ENCODE measurements around the gene GGTLC2. TPM values are rescaled to one million over a fixed set of nuclear protein-coding genes. Genes with fewer than 3 reads are reported as not detected.
A peak's percentile ranks its signal among the peaks of the same experiment; 100 is the strongest.

The GGTLC2 gene
- total RNA-seq, 6 donors from 2014 or later: 0.89 to 5.3 (median 4.3) TPM; not detected in 2

DNA sequence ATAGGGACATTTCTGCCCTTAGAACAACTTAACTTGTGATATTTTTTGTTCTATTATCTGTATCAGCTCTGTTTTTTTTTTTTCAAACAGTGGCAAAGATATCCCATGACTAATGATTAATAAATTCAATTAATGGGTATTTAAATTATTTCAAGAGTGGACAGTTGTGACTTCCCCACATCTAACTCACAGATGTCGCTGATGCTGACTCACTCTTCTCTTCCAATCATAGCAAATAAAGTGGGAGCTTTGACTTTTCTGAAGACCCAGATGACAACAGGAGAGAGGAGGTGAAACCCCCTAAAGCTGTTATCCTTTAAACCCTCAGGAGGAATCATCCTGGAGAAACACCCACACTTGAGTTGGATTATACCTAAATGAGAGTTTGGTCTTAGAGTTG lies 27.1 kb downstream of the GGTLC2 start:
- 96 to 100% methylated on average over 1 of the region's 1 CpG for WGBS, 2 donors
- Histone ChIP-seq H3K27me3 (no peaks in the 10 kb centered on the region), H3K27ac (no peak overlapping the region), H3K4me1 (peaks cover 0 to 7% (median 3%) of the 10 kb centered on the region in 4 donors), H3K9me3 (no peaks in the 10 kb centered on the region), H3K4me3 (no peak overlapping the region), H3K36me3 (no peaks in the 10 kb centered on the region)
- TF ChIP-seq POLR2AphosphoS5 (IDR thresholded peaks at IDR 0.05) (no peak), POLR2A (IDR thresholded peaks at IDR 0.05) (no peak), EP300 (IDR thresholded peaks at IDR 0.05) (no peak), CTCF (IDR thresholded peaks at IDR 0.05) (no peak)
- DNase-seq (no peak), ATAC-seq (ENCODE audit: low FRiP score in 2 of 2) (no peak)

DNA sequence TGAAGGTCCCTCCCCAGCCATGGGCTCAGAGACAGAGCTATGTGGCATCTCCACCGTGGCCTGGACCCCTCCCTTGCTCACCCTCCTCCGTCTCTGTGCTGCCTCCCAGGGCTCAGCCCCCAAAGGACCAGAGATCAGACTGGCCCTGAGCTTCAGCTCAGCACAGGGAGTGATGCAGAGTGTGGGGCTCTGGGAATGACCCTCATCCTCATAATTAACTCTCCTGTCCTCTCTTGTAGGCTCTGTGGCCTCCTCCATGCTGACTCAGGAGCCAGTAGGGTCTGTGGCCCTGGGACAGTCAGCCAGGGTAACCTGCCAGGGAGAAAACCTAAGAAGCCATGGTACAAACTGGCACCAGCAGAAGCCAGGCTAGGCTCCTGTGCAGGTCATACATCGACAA lies 28.7 kb downstream of the GGTLC2 start:
- peaks cover 0 to 7% (median 3%) of the 10 kb centered on the region in 4 donors for H3K4me1 ChIP-seq
- no peak overlapping the region for H3K4me3 ChIP-seq
- no peaks in the 10 kb centered on the region for H3K36me3 ChIP-seq
- no peak overlapping the region for H3K27ac ChIP-seq
- 82 to 83% methylated on average over 2 to 3 of the region's 3 CpGs for WGBS, 2 donors
- no peaks in the 10 kb centered on the region for H3K9me3 ChIP-seq
- no peak for DNase-seq
- no peak for TF ChIP-seq CTCF (IDR thresholded peaks at IDR 0.05)
- no peak for TF ChIP-seq POLR2AphosphoS5 (IDR thresholded peaks at IDR 0.05)
- TF ChIP-seq POLR2A (IDR thresholded peaks at IDR 0.05): no peak
- no peak for TF ChIP-seq EP300 (IDR thresholded peaks at IDR 0.05)
- H3K27me3 ChIP-seq: no peaks in the 10 kb centered on the region
- peak in 1 of 2 donors; percentile 20 for ATAC-seq (ENCODE audit: low FRiP score in 2 of 2)

DNA sequence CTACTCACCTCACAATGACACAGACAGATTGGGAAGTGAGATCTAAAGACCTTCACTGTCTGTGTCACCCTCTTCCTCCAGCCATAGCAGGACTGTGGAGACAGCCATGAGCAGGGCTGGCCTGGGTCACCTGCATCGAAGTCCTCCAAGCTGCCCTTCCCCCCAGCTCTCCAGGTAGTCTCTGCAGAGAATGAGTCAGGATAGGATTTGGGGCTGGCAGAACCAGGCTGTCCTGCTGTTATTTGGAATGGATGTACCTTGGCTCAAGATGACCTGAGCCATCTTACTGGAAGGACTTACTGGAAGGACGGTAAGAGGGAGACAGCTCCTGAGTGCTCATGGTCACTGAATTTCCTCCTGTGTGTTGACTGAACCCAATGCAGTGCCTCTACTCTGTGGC lies 29.2 kb downstream of the GGTLC2 start:
- no peak for DNase-seq
- ATAC-seq (ENCODE audit: low FRiP score in 2 of 2): peak in 1 of 2 donors; percentile 48
- H3K27ac ChIP-seq: no peak overlapping the region
- no peaks in the 10 kb centered on the region for H3K36me3 ChIP-seq
- H3K27me3 ChIP-seq: no peaks in the 10 kb centered on the region
- no peaks in the 10 kb centered on the region for H3K9me3 ChIP-seq
- 68 to 71% methylated on average over 2 of the region's 2 CpGs for WGBS, 2 donors
- TF ChIP-seq CTCF (IDR thresholded peaks at IDR 0.05): no peak
- TF ChIP-seq POLR2A (IDR thresholded peaks at IDR 0.05): no peak
- TF ChIP-seq POLR2AphosphoS5 (IDR thresholded peaks at IDR 0.05): no peak
- TF ChIP-seq EP300 (IDR thresholded peaks at IDR 0.05): no peak
- H3K4me1 ChIP-seq: peaks cover 0 to 7% (median 3%) of the 10 kb centered on the region in 4 donors
- no peak overlapping the region for H3K4me3 ChIP-seq

DNA sequence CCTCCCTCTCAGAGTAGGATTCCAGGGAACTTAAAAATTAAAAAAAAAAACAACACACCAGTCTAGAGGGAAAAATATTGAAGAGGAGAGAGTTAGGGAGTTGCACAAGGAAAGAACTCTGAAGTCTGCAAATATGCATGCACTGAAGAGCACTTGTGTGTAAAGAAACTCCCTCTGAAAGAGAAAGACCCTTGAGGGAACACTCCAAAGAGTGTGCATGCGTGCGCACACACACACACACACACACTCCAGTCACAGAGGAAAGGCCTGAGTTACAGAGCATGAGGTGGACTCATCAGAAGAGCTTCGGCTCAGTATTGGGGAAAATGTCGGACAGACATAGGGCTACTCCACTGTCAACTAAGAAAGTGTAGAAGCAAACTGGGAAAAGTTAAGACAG lies 30.1 kb downstream of the GGTLC2 start:
- no peaks in the 10 kb centered on the region for H3K36me3 ChIP-seq
- no peak overlapping the region for H3K4me3 ChIP-seq
- no peak for TF ChIP-seq CTCF (IDR thresholded peaks at IDR 0.05)
- TF ChIP-seq EP300 (IDR thresholded peaks at IDR 0.05): no peak
- no peak for TF ChIP-seq POLR2AphosphoS5 (IDR thresholded peaks at IDR 0.05)
- no peak for TF ChIP-seq POLR2A (IDR thresholded peaks at IDR 0.05)
- ATAC-seq (ENCODE audit: low FRiP score in 2 of 2) (peak in 1 of 2 donors; percentile 63), DNase-seq (no peak)
- no peak overlapping the region for H3K27ac ChIP-seq
- H3K27me3 ChIP-seq: no peaks in the 10 kb centered on the region
- no peaks in the 10 kb centered on the region for H3K9me3 ChIP-seq
- peaks cover 0 to 7% (median 3%) of the 10 kb centered on the region in 4 donors for H3K4me1 ChIP-seq
- 62 to 73% methylated on average over 4 of the region's 4 CpGs for WGBS, 2 donors

DNA sequence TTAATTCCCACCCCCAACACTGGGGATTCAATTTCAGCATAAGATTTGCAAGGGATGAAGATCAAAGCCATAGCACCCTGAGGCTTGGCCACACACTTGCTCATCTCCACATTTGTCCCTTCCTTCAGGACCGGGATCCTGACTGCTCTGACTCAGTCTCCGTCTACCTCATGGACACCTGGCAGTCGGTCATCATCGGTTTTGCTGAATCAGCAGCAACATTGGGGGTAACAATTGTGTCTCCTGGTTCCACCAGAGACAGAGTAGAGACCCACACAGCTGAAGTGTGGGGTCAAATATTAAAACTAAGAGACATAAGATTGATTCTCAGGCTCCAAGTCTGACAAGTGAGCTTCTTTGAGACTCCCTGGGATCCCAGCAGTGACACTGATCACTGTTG lies 34.6 kb downstream of the GGTLC2 start:
- Histone ChIP-seq H3K36me3 (no peaks in the 10 kb centered on the region), H3K4me3 (no peak overlapping the region), H3K4me1 (peaks cover 0 to 4% (median 1%) of the 10 kb centered on the region in 4 donors), H3K27me3 (no peaks in the 10 kb centered on the region), H3K9me3 (no peaks in the 10 kb centered on the region), H3K27ac (no peak overlapping the region)
- no peak for ATAC-seq (ENCODE audit: low FRiP score in 2 of 2)
- 92 to 96% methylated on average over 4 of the region's 4 CpGs for WGBS, 2 donors
- no peak for TF ChIP-seq POLR2AphosphoS5 (IDR thresholded peaks at IDR 0.05)
- no peak for TF ChIP-seq EP300 (IDR thresholded peaks at IDR 0.05)
- no peak for TF ChIP-seq POLR2A (IDR thresholded peaks at IDR 0.05)
- TF ChIP-seq CTCF (IDR thresholded peaks at IDR 0.05): no peak
- no peak for DNase-seq
